GM21717 (cell line): ENCODE results near the gene GSTA2.
A peak's percentile ranks its signal among the peaks of the same experiment; 100 is the strongest.
"Not testable (repeated sequence)": the region's sequence is repeated elsewhere in the genome, so short reads cannot be mapped to it uniquely, and the experiment has no call there.

Source experiments
- ATAC-seq: cut with Tn5 transposase; IDR thresholded peaks from one replicate; pipeline ENCODE4 v1.9.1; 2021; ENCODE audit warnings: mild to moderate bottlenecking, moderate library complexity; ENCODE audit not compliant: unreplicated experiment

Gene GSTA2

GRCh38 chr6:52726193-52726542, 37.1 kb downstream of the GSTA2 start:
- no peak for ATAC-seq

GRCh38 chr6:52725535-52726192, 37.6 kb downstream of the GSTA2 start:
- ATAC-seq: no peak

GRCh38 chr6:52725143-52725534, 38.1 kb downstream of the GSTA2 start:
- ATAC-seq: no peak

GRCh38 chr6:52724406-52725121, 38.7 kb downstream of the GSTA2 start:
- ATAC-seq: peak; percentile 99

- no peak for ATAC-seq
These were observed 39.3 kb downstream of the GSTA2 start for GRCh38 chr6:52724042-52724405.

- no peak for ATAC-seq
These were observed 43.0 kb downstream of the GSTA2 start for GRCh38 chr6:52720321-52720720.

- no peak for ATAC-seq
These were observed 44.7 kb downstream of the GSTA2 start for GRCh38 chr6:52718550-52718949.

GRCh38 chr6:52714761-52715160, 48.5 kb downstream of the GSTA2 start:
- not testable (repeated sequence) for ATAC-seq

- no peak for ATAC-seq
These were observed 51.1 kb downstream of the GSTA2 start for GRCh38 chr6:52712136-52712535.

- ATAC-seq: no peak
These were observed 55.2 kb downstream of the GSTA2 start for GRCh38 chr6:52707963-52708680.

- ATAC-seq: no peak
These were observed 57.3 kb downstream of the GSTA2 start for GRCh38 chr6:52706001-52706400.

GRCh38 chr6:52704781-52705502, 58.3 kb downstream of the GSTA2 start:
- not testable (repeated sequence) for ATAC-seq

- ATAC-seq: no peak
These were observed 59.2 kb downstream of the GSTA2 start for GRCh38 chr6:52704060-52704459.
